Limb (tissue), 2 donors: ENCODE results near the gene RGS6.

ENCODE experiments used
- DNase-seq, 2 donors: peaks; one replicate each; pipeline ENCODE4 v3.0.0-alpha.2; 2016; ENCODE audit errors: extremely low spot score in 2 of 2

Gene RGS6

DNA sequence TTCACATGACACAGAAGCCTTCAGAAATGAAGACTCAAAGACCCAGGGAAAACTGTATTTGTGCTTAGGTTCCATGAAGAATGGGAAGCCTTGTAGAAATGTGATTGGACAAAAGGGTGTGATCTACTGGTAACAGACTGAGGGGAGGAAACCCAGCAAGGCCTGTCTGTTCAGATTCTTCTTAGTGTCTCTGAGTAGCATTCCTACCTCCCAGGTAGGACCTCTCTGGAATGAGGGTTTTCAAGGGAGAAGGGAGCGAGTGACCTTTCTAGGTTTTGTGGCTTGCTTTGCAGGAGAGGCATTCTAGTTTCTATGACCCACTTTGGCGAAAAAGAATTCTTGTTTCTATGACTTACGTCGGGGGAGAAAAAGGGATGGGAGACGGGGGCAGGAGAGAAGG, 560.0 kb downstream of the RGS6 start:
- no peak for DNase-seq

DNA sequence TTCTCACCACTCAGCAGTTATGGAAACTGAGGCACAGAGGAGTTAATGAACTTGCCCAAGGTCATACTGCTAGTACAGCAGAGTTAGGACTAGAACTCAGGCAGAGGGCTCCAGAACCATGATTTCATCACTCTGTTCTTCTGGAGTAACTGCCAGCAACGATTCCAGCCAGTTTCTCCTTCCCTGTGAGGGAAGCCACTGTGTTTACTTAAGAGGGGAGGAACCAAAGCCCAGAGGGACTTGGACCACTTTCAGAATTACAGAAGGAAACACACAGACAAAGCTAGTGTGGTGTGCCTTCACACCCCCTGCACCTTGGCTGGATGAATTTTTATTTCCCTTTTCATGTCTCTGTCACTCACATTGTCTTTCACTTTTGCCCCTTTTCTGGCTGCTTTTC, 563.4 kb downstream of the RGS6 start:
- DNase-seq = no peak

DNA sequence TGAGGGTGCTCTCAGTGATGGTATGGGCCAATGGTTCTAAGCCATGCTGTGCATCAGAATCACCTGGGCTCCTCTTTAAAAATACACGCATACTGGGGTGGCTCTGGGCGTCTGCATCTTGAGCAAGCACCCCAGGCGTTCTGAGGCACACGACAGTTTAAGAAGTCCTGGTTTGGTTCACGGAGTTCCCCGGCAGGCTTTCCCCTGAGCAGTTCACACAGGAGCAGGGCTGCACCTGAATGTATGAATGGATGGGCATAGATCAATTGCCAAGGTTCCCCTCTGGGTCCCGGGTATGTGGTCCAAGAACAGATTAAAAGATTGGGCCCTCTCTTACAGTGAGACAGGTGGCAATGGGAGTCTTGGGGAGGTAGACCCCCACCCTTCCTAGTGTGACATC, 566.4 kb downstream of the RGS6 start:
- no peak for DNase-seq

GRCh38 chr14:72499746-72500145, 567.5 kb downstream of the RGS6 start:
- DNase-seq = no peak

- no peak for DNase-seq
These were observed 568.1 kb downstream of the RGS6 start for GRCh38 chr14:72500234-72500838.

- no peak for DNase-seq
These were observed 569.2 kb downstream of the RGS6 start for GRCh38 chr14:72501439-72501838.

- DNase-seq = no peak
These were observed 571.0 kb downstream of the RGS6 start for GRCh38 chr14:72503271-72503670.

DNA sequence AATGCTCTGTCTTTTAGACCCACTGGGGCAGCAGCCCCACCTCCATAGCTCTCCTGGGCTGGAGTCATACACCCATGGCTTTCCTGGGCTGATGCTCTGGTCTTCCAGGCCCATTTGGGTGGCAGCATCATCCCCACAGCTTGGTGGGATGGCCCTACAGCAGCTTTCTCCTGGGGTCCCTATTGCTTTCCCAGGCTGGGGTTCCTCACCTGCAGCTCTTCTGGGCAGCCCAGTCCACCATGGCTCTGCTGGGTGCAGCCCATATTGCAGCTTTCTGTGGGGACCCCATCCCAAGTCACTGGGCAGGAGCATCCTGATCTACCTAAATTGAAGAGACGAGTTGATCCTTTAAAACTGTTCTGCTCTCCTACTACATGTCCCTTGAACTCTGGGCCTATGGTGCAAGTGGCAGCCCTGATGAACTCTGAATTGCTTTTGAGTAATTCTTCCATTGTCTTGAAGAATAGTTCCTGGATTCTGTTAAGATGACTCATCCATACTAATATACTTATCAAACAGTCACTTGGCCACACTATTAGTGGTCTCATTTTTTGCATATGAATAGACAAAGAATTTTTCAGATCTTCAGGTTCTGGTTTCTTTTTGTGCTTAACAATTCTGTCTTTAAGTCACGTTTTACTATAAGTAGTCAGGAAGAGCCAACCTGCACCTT, 571.6 kb downstream of the RGS6 start:
- no peak for DNase-seq

DNA sequence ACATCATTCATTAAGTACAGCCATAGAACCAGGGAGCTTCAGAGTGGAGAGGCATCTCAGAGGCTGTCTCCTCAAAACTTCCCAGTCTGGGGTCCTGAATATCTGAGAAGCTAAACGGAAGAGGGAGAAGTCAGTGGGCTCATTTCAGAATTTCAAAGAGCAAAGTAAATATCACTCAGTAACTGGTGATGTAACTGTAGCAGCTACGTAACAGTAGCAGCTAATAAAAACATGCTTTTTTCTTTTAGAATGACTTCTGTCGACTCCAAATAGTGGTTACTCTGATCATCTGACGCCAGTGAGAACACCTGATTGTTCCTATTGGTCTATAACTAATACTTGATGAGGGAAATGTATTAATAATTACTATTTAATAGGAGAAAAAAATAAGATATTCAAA, 578.3 kb downstream of the RGS6 start:
- DNase-seq = no peak

DNA sequence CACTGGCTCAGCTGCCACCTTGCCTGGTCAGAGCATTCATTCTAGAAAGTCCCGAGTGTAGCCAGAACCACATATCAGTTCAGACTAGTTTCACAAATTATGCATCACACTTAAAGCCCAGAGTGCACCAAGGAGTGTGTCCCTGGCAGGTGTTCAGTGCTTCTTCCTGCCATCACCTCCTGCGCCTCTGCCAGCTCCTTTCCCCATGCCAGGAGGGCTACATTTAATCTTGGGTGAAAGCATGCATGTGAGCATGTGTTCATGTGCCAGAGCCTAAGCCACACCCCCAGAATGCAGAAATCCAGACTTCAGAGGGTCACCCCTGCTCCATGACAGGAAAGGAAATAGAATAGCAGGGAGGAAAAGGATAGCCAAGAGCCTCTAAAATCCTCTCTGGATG, 580.1 kb downstream of the RGS6 start:
- no peak for DNase-seq

- no peak for DNase-seq
These were observed 580.7 kb downstream of the RGS6 start for GRCh38 chr14:72512925-72513324.

- no peak for DNase-seq
These were observed 581.1 kb downstream of the RGS6 start for GRCh38 chr14:72513346-72513745.

- DNase-seq = peak in 1 of 2 donors; percentile 36
These were observed 581.9 kb downstream of the RGS6 start for GRCh38 chr14:72513965-72514659.

- DNase-seq = no peak
These were observed 582.4 kb downstream of the RGS6 start for GRCh38 chr14:72514660-72515025.

- no peak for DNase-seq
These were observed 583.8 kb downstream of the RGS6 start for GRCh38 chr14:72515779-72516770.

DNA sequence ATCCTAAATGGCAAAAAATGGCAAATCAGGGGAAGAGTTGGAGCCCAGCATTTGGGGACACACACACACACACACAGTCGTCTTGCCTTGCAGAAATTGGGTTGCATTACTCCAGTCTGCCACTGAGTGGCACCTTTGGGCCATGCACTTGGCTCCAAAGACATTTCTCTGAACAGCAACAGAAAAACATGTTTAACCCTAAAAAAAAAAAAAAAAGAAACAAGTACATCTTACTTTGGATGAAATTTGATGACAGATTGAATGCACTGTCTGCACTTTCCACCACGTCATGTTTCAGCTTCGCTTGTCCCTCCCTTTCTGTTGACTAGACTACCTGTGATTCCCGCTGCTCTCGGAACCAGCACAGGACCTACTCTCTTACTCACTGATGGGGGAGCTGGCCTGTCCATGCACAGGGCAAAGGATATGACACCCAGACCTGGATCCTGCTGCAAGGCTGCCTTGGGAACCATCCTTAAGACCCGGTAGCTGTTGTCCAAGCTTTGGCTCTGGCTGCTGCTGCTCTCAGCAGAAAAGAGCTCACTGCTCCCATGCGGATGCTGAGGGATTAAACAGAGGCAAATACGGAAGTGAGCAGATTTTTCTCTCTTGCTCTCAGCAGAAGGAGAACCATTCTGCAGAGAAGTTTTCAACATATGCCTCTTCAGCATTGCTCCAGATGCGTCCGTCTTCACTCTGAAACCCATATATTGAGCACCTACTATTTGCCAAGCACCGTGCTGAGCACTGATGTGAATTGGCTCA, 584.9 kb downstream of the RGS6 start:
- peak; percentile 60 to 85 for DNase-seq

DNA sequence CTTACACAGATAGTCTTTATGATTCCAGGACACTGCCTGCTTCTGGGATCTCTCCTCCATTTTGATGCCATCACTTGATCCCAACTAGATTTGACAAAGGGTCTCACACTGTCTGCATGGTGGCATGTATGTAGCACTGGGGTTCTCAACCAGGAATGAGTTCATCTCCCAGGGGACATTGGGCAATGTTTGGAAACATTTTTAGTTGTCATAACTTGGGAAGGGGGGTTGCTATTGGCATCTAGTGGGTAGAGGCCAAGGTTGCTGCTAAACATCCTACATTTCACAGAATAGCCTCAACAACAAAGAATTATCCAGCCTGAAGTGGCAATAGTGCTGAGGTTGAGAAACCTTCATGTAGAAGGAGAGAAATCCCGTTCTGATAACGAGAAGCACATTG, 585.5 kb downstream of the RGS6 start:
- DNase-seq = no peak

GRCh38 chr14:72518809-72519377, 586.7 kb downstream of the RGS6 start:
- DNase-seq = no peak

- DNase-seq = no peak
These were observed 587.3 kb downstream of the RGS6 start for GRCh38 chr14:72519543-72519942.

DNA sequence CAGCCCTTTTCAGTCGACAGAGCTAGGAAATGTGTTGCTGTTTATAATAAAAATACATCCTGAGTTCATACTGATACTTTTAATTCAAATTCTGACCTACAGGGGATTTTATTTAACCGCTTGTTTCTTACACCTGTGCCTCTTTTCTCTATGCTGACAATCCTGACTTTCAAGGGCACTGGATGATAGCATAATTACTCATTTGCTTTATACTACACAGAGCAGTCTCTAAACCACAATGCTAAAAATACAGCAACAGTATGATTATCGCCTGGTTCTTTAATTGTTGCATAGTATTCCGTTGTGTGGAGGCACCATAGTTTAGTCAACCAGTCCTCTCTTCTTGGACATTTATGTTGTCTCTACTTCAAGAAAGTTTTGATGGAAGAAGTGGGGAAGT, 588.8 kb downstream of the RGS6 start:
- no peak for DNase-seq
